Left forelimb (tissue), 1 donor: Measurements from ENCODE around the gene PGAP3.

Source experiments
- DNase-seq: peaks from one replicate; pipeline ENCODE4 v3.0.0-alpha.2; 2018; ENCODE audit warnings: low spot score

Gene PGAP3

DNA sequence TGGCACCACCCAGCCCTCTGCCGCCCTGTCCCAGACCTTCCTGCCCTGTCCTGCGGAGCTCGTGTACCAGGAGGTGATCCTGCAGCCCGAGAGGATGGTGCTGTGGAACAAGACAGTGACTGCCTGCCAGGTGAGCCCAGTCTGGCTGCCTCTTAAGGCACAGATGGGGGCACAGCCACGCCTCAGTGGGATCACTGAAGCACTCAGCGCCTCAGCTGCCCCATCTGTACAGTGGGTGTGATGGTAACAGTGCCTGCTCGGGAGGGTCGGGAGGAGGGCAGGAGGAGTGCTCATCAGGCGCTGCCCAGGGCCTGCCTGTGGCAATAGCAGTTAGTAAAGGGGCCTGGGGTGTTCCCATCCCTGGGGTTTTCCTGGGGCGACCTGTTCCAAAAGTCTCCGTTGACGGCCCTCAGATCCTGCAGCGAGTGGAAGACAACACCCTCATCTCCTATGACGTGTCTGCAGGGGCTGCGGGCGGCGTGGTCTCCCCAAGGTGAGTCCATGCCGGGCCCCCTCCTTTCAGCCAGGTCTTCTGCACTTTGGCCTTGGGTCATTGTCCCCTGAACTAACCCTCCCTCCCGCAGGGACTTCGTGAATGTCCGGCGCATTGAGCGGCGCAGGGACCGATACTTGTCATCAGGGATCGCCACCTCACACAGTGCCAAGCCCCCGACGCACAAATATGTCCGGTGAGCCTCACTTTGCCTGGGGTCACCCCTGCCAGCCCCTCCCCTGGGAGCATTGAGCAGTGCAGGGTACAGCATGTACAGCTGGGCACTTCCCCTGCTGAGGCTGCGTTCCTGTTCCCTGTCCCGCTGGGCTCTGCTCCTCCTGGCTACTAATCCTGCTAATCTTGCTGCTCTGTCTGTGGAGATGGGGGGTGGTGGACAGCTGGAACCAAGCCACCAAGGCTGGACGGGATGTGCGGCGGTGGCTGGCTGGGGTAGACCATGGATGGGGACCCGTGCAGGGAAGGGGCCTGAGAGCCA is 27.2 kb downstream of the PGAP3 start:
- DNase-seq = peak; percentile 58

DNA sequence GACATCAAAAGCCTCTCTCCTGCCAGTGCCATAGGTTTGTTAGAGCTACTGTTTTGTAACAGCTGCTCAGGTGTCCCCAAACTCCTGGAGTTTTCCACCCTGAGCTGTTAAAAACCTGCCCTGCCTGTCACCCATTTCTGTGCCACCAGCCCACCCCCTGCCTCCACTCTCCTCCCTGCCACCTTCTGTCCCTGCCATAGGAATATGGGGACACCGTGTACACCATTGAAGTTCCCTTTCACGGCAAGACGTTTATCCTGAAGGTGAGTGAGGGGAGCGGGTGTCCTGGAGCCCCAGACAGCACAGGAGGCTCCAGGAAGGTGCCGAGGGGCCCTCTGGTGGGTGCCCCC is 27.9 kb downstream of the PGAP3 start:
- no peak for DNase-seq

DNA sequence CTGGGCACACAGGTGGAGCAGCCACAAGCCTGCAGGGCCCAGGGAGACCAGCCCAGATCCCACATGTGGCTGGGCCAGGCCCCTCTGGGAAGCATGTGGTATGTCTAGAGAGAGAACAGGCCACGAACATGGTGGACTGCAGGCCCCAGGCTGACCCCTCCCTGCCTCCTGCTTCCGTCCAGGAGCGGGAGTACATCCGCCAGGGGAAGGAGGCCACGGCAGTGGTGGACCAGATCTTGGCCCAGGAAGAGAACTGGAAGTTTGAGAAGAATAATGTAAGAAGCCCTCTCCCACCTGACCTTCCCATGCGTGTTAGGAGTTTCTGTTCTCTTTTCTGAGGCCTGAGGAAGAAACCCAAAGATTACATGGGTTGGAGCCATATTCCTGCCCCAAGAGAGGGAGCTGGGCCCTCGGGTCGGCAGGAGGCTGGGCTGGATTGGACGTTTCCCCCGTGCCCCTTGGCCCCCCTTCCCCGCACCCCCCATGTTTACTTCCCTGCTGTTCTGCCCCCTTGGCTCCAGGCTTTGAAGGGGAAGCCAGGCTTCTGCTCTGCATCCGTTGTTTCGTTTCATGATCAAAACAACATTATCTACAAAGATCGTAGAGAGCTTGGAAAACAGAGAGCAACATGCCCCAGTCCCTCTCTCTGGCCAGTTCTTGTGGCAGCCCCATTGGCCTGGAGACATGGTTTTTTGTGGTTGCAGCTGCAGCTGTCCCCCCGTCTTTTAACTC is 28.4 kb downstream of the PGAP3 start:
- no peak for DNase-seq

DNA sequence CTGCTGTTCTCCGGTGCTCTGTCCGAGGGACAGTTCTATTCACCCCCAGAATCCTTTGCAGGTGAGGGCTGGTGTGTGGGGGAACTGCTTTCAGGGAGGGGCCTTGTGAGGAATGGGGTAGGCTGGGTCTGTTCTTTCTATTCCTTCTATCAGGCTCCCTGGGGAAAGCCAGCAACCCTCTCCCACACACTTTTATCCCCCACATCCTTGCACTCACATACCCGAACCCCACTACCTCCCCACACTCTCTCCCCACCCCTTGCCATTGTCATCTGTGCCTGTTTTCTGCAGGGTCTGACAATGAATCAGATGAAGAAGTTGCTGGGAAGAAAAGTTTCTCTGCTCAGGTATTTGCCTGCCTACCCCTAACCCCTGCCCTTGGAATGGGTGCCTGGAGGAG is 29.1 kb downstream of the PGAP3 start:
- DNase-seq = no peak

DNA sequence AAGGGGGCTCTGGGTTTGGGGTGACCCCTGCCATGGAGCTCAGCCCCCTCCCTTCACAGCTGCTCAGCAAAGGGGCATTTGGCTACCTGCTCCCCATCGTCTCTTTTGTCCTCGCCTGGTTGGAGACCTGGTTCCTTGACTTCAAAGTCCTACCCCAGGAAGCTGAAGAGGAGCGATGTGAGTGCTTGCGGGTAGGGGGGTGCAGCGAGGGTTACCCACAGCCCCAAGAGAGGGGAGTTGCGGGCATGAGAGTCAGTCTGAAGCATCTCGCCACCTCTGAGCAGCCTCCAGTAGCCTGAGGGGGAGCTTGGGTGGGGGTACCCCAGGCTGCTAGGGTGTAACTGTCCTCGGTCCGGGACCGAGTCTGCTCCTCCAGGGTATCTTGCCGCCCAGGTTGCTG is 29.5 kb downstream of the PGAP3 start:
- DNase-seq = no peak

DNA sequence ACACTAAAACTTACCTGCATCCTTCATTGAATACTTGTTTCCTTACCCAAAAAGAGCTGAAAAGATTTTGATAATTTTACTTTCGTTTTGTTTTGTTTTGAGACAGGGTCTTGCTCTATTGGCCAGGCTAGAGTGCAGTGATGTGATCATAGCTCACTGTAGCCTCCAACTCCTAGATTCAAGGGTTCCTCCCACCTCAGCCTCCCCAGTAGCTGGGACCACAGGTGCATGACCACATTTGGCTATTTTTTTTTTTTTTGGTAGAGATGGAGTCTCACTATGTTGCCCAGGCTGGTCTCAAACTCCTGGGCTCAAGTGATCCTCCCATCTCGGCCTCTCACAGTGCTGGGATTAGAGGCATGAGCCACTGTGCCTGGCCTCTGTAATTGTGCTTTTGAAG is 32.8 kb downstream of the PGAP3 start:
- DNase-seq = no peak

DNA sequence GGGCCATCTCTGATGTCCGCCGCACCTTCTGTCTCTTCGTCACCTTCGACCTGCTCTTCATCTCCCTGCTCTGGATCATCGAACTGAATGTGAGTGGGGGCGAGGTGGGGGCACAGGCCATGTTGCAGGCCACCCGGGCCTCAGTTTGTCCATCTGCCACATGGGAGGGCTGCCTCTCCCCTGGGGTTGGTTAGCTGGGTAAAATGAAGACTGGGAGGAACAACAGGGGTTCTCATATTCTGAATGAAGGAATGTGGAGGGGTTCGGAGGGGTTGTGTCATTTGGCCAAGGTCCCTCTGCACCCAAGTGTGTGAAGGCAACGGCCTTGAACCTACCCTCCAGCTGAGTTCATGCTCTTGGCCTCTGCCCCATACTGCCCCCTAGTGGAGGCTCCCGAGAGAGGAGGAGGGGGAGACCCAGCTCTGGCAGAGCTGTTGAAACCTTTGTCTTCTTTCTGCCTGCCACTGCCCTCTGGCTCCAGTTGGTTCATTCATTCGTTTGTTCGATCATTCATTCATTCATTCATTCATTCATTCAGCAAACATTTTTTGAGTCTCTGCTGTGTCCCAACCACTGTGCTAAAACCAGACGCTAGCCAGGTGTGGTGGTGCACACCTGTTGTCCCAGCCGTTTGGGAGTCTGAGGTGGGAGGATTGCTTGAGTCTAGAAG is 34.1 kb downstream of the PGAP3 start:
- DNase-seq = no peak

DNA sequence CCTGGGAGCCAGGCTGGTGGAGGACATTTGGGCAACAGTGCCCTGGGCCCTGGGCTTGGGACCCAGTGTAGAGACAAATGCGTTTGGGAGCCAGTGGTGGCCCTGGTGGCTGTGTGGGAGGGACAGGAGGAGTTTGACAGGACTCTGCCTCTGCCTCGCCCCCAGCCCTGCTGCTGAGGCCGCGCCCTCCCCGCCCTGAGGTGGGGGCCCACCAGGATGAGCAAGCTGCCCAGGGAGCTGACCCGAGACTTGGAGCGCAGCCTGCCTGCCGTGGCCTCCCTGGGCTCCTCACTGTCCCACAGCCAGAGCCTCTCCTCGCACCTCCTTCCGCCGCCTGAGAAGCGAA is 34.6 kb downstream of the PGAP3 start:
- no peak for DNase-seq

DNA sequence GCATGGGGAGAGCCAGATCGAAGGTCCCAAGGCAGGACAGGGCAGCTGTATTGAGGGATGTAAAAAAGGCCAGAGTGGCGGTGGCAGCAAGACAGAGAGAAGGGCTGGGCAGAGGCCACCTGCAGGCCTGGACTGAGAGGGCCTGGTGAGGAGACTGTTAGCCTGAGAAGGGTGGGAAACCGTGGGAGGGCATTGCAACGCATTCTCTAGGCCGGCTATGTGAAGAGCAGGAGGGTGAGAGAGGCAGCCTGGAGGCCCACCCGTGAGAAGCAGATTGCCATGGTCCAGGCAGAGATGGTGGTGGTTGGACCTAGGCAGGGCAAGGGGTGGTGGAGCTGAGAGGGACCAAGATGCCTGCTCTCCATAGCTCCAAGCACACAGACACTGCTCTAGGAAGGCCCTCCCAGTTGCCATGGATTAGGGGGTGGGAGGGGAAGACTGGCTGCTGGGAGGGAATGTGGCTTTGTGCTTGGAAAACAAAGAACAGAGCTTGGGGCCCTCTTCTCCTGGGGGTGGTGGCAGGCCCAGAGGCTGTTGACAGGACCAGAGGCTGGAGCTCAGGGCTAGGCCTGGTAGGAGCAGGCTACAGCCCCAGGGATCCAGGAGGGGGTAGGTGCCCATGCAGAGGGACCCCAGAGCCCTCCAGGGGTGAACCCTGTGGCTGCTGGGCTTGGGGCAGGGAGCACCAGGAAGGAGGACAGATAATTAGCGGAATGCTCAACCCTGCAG is 35.1 kb downstream of the PGAP3 start:
- DNase-seq = no peak

DNA sequence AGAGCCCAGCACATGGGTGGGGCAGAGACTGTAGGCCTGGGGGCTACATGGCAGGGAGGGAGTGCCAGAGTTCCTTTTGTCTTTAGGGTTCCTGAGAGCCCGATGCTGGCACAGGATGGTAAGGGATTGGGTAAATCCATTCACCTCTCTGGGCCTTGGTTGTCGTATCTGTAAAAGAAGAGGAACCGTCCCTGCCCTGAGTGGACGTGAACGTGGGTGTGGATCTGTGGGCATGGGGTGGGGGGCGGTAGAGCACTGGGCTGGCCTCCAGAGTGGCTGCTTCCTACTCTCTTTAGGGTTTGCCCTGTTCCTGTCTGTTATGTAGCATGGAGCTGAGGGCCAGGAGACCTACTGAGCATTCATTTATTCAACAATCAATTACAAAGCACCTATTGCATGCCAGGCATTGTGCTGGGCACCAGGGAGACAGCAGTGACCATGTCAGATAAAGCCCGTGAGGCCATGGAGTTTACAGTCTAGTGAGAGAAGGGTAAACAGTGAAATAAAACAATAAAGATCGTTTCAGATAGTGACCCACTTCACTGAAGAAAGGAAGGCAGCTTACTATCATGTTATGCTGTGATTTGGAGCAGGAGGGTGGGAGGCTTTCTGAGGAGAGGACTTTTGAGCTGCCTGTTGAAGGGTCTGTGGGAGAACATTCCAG is 35.8 kb downstream of the PGAP3 start:
- no peak for DNase-seq

DNA sequence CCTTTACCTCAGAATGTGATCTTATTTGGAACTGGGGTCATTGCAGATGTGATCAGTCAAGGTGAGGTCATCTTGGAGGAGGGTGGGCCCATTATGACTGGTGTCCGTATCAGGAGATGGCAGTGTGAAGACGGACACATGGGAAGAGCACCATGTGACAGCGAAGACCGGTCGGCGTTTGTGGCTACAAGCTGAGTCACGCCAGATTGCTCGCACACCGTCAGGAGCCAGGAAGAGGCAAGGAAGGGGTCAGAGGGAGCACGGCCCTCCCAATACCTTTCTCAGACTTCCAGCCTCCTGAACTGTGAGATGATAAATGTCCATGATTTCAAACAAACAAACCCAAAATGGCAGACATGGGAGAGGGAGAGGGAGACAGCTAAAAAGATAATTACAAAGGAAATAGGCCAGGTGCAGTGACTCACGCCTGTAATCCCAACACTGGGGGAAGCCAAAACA is 37.7 kb downstream of the PGAP3 start:
- DNase-seq = no peak

DNA sequence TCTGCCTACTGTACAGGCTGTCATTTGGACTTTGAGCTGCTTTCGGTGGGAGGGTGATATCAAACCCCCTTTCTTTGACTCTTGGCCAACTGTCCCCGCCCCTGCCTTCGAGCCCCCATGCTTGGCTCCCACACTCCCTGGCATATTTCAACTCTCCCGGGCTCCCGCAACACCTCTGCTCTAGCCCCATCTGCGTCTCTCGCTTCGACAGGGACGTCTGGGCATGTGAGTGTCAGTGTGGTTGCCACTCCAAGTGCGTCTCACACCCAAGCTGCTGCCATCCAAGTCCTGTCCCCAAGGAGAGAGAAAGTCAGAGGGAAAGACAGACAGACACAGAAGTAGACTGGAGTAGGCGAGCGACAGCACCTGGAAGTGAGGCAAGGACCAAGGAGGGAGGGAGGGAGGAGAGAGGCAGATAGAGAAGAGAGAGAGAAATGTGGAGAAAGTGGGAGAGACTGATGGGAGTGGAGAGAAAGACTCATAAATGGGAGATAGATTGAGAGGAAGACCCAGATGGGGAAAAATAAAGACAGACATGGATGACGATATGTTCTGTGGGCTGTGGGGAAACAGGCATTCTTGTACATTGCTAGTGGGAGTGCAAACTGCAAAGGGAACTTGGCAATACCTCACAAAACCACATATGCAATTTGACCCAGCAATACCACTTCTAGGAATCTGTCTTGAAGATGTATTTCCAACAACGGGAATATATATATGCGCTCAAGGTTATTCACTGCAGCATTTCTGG is 39.1 kb downstream of the PGAP3 start:
- DNase-seq = no peak

DNA sequence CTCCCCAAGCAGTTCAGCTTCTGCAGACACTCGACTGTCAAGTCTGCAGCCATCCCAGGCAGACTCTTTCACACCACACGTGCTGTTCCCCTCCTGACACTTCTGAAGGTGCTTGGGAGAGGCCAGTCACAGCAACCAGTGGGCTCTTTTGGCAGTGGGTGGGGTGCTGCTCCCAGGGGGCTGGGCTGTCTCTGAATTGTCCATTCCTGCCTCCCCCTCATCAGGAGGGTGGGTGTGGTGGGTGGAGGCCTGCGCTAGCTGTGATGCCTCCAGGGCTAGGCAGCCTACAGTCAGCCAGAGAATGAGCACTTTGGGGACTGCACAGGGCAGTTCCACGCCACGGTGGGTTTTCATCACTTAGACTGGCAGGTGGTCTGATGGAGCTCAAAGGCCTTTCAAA is 40.6 kb downstream of the PGAP3 start:
- DNase-seq = no peak

DNA sequence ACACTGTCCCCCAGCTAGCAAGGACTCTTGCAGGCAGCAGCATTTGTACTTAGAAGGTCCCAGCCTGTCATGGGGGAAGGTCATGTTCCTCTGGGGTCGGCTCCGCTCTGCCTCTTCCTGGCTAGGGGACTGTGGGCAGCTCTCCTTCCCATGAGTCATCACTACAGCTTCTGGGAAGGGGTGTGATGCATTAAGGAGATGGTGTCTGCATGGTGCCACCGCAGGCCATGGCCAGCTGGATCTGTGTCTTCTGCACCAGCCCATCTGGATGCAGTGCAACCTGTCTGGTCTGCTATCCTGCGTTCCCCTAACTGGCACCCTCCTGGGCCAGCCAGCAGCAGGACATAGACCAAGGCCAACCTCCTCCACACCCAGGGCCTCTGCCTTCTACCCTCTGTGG is 44.6 kb downstream of the PGAP3 start:
- no peak for DNase-seq

DNA sequence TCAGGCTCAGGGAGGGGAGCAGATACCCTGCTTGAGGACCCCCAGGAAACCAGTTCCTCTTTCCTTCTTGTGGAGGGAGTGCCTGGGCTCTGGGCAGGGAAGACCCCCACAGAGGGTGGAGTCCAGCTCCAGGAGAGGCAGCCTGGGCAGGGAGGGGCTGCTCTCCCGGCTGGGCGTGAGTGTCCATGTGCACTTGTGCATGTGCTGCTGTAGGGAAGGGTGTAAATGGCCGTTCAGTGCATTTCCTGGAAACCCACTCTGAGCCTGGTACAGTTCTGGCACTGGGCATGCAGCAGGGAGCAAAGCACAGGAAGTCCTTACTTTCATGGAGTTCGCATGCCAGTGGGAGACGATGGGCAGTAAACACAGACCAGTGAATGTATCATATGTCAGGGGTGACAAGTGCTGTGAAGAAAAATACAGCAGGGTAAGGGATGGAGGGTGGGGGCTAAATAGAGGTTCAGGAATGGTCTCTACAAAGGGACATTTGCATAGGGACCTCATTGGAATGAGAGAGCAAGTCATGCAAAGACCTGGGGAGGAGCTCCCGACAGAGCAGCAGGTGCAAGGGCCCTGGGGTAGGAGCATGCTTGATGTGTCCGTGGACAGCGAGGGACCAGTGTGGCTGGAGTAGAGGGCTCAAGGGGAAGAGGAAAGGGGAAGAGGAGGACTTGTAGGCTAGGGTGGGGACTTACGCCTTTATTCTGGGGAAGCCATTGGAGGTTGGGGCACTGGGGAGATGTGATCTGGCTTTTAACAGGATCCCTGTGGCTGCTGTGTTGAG is 45.4 kb downstream of the PGAP3 start:
- no peak for DNase-seq

DNA sequence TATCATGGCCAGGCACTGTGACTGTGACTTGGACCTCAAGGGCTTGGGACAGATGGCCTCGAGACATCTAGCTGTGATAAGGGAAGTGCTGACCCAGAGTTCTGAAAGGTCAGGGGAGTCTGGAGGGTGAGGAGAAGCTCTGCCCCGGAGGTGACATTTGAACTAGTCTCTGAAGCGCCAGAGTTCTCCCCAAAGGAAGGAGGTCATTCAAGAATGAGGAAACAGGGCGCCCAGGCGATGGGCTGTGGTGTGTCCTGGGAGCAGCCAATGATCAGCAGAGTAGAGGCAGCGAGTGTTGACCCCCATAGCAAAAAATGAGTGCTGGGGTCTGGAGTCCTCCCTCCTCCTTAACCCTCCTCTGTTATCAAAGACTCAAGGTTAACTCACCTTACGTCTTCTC is 46.0 kb downstream of the PGAP3 start:
- DNase-seq = no peak

DNA sequence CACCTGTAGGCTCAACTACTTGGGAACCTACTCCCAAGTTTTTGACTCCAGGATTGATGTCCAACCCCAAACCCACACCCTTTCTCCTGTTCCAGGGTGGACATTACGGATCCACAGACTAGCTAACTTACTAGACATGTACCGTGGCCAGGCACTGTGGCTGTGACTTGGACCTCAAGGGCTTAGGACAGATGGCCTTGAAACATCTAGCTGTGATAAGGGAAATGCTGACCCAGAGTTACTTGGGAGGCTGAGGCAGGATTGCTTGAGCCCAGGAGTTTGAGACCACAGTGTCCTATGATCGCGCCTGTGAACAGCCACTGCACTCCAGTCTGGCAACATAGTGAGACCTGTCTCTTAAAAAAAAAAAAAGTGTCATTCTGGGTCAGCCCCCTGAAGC is 46.8 kb downstream of the PGAP3 start:
- DNase-seq = no peak

DNA sequence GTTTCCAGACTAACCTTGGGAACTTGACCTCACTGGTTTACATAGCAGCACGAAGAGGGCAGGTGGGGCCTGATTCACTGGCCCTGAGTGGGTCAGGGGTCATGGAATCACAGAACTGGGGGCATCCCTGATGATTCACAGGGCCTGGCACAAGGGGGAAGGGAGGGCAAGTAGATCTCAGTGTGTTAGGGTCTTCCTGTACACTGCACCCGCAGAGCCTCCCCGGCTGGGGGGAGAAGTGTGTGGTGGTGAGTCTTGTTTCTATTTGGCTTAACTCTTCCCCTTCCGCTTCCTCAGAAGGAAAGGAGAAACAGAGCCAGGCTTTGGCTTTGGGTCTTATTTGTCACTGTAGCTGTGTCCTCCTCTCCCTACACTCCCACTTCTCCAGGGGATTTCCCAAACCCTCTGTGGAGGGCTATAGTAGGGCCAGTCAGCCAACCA is 47.2 kb downstream of the PGAP3 start:
- DNase-seq = no peak

DNA sequence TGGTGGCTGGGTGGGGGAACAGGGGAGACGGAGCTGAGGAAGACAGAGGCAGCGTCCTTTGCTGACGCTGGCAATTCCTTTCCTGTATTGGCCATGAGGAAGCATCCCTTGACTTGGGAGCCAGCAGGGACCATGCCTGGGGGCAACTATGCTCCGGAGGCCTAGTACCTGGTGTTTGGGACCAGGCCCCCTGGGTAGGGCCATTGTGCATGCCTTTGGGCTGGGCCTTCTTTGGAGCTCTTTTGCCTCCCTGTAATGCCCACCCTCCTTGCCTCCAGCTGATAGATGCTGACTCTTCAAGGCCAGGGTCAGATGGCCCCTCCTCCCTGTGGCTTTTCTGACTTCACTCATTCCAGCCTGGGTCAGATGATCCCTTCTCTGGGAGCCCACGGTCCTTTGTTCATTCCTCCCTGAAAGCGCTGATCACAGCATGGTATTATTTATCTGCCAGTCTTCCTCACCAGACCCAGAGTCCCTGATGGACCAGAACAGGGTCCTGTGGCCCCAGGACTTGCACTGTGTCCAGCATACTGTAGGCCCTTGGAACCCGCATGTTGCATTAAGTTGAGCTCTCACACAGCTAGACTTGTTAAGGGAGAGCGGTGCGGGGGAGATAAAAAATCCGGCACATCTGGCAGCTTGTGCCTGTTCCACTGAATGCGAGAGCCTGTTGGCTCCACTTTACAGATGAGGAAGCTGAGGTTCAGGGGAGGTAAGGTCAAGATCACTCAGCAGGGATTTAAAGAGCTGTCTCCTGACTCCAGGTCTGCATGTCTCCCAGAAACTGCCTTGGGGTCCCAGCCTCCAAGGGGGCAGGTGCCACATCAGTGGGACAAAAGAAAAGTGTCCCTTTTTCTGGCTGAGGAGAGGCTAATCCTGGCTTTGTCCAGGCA is 48.0 kb downstream of the PGAP3 start:
- DNase-seq = no peak
